Measurements from ENCODE around the gene CARD19.
A peak's percentile ranks its signal among the peaks of the same experiment; 100 is the strongest.
"Not testable (repeated sequence)": the region's sequence is repeated elsewhere in the genome, so short reads cannot be mapped to it uniquely, and the experiment has no call there.

The CARD19 gene

DNA sequence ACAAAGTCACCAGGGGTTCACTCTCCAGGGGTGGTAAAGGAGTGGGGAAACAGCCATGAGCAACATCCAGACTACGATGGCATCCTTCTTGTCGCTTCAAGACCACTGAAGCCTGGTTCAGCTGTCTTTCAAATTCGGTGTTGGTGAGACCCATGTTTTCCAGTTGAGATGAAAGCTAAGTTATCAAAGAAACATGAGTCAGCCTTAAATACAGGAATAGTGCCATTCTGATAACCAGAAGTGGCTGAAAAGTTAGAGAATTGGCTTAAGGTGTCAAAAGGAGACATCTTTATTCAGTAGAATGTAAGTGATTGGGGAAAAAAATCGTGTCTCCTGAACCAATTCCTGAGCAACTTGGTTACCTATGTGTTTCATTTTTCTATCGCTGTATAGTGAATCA is 7.0 kb upstream of the CARD19 start:
- DNase-seq = no peak

DNA sequence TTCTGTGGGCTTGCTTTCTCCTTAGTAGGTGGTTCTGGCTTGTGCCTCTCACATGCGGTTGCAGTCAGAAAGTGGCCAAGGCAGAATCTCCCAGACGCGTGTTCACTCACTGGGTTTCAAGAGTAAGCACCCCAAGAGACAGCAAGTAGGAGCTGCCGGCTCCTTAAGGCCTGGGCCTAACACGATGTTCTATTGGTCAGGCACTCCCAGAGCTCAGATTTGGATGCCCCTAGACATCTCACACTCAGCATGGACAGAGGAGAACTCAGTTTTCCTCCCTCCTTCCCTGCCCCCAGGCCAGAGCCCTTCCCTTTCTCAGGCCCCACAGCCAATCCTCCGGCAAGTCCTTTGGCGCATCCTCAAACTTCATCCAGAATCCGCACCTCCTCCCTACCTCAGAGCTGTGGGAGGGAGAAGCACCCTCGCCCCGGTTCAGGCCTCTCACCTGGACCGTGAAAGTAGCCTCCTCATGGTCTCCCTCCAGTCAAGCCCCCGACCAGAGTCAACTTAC is 6.5 kb upstream of the CARD19 start:
- DNase-seq = no peak

DNA sequence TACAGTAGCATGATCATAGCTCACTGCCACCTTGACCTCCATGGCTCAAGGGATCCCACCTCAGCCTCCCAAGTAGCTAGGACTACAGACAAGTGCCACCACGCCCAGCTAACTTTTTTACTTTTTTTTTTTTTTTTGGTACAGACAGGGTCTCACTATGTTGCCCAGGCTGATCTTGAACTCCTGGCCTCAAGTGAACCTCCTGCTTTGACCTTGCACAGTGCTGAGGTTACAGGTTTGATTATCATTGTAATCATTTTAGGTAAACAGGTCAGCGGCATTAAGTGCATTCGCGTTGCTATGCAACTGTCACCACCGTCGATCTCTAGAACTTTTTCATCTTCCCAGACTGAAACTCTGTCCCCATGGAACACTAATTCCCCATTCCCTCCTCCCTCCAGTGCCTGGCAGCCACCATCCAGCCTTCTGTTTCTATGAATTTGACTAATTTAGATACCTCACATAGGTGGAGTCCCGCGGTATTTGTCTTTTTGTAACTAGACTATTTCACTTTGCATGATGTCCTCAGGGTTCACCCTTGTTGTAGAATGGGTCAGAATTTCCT is 5.8 kb upstream of the CARD19 start:
- no peak for DNase-seq

DNA sequence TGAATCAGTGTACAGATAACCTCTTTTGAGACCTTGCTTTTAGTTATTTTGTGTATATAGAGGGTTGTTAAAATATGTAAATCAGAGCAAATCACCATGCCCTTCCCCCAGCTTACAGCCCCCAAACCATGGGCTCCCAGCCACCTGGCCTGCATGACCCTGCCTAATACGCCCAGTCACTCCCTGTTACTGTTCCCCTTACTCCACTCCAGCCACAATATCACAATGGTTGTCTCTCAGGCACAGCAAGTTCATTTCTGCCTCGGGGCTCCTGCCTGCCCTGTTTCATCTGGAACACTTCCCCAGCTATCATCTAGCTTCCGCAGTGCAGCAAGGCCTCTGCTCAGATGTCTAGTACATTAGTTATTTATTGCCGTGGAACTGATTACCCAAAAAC is 5.0 kb upstream of the CARD19 start:
- DNase-seq = no peak

DNA sequence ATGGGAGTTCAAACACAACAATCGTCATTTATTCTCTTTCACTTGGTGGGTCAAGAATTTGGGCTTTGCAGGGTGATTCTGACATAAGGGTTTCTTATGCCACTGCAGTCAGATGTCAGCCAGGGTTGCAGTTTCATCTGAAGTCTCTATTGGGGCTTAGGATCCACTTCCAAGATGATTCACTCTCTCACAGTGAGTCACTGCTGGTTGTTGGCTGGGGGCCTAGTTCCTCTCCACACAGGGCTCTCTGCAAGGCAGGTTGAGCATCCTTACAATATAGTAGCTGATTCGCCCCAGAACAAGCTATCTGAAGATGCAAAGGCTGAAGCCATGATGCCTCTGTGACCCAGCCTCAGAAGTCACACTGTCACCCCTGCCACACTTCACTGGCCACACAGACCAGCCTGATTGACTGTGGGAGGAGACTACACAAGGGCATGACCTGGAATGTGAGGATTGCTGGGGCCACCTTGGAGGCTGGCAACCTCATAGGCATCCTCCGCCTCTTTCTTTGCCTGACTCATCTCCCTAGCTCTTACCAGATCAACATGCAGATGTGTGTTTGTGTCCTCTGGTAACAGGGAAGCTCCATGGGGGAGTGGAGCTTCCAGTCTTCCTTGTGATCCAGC is 4.5 kb upstream of the CARD19 start:
- DNase-seq = no peak

DNA sequence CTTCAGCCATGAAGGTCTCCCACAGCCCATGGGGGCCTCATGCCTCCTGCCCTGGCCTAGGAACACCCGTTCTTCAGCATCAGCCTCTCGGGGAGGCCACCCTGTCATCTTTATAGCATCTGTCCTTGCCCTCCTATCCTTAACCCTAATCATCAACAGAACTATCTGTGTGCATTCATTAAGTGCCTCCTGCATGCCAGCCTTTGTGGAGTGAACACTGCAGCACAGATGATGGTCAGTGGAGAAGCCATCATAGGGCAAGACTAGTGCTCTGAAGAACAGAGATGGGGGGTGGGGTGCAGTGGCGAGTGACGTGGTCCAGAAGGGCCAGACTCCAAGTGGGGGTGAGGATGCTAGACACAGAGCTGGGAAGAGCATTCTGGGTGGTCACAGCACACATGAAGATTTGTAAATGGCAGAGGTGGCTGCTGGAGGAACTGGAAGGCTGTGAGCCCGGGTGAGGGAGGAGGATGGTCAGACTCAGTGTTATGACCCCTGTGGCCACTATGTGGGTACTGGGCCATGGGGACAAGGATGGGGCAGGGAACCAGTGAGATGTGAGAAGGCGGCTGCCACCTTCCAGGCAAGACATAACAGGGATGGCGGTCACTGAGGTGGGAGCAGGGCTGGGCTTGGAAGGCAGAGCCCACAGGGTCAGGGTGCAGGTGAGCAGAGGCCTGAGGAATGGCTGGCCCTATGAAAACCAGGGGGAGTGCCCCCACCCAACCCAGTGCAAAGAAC is 3.6 kb upstream of the CARD19 start:
- DNase-seq = no peak

DNA sequence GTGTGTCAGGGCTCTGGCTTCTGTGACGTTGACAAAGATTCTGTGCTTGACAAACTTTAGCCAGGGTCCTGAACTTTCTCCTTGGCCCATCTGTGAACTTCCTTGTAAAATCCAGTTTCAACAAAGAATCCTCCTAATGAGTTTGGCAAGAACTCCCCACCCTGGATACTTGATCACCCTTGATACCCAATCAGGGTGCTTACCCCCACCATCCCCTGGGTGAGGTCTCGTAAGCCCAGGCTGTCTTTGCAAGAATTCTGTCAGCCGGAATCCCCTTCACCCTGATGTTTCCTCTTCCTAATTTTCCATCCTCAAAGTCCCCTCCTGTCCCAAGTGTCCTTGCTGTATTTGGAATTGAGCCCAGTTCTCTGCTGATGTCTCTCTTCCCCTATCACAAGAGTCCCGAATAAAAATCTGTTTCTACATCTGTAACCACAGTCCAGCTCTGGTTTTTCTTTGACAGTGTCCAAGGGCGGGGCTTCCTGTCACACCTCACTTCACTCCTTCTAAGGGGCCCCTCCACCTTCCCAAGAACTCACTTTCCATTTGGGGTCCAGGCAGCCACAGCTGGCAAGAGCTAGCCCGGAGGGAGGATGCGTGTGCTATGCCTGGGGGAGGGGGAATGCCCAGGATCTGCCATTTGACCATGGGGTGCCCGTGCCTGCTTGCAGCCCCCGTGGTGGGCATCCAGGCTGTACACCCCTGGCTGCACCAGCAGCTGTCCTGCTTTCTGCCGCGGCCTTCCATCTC is 2.7 kb upstream of the CARD19 start:
- DNase-seq = no peak

DNA sequence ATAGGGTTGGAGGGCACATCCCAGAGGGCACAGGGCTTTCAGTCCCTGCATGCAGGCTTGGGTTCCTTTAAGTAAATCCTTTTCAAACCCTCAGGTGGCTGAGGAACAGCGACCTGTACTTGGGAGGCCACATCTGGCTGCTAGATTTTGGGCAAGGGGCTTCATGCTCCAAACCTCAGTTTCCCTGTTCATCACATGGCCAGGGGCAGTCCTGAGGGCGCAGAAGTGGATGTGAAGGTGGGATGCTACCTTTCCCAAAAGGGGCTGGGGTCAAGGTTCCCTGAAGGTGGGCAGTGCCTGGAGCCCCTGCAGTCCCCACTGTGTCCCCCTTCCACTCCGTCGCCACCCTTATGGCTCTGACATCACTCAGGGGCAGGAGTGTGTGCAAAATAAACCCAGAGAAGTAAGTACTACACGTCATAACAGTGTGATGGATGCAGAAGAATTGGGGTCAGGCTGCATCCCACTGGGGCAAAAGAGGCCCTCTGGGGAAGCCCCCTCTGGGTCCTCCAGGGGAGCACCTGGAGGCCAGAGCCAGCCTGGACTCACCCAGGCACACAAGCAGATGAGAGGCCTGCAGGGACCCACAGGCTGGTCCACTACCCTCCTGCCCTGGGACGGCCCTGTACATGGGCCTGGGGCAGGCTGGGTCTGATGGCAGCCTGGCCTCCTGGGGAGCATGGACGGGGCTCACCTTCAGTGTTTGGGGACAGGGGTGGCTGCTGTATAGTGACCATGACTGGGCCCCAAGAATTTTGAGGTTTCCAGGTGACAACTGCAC is 1.9 kb upstream of the CARD19 start:
- no peak for DNase-seq

DNA sequence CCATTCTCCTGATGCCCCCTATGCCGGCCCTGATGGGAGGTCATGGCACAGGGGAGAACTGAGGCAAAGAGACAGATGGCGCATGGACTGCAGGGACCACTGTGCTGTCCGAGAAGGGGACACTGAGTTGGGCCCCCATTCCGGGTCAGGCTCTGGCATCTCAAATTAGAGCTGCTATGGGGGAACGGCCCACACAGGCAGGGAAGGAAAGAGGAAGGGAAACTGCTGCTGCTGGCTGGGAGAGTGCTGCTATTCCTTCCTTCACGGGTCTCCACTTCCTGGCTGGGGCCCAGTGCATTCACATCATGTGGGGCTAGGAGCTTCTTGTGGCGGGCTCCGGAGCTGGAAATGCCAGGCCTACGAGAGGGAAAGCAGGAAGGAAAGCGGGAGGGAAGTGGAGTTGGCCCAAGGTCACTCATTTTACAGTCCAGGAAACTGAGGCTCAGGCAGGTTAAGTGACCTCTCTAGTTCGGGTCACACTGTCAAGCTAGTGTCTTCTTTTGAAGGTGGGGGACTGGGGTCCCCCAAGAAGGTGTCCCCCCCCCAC is 1.3 kb upstream of the CARD19 start:
- no peak for DNase-seq

DNA sequence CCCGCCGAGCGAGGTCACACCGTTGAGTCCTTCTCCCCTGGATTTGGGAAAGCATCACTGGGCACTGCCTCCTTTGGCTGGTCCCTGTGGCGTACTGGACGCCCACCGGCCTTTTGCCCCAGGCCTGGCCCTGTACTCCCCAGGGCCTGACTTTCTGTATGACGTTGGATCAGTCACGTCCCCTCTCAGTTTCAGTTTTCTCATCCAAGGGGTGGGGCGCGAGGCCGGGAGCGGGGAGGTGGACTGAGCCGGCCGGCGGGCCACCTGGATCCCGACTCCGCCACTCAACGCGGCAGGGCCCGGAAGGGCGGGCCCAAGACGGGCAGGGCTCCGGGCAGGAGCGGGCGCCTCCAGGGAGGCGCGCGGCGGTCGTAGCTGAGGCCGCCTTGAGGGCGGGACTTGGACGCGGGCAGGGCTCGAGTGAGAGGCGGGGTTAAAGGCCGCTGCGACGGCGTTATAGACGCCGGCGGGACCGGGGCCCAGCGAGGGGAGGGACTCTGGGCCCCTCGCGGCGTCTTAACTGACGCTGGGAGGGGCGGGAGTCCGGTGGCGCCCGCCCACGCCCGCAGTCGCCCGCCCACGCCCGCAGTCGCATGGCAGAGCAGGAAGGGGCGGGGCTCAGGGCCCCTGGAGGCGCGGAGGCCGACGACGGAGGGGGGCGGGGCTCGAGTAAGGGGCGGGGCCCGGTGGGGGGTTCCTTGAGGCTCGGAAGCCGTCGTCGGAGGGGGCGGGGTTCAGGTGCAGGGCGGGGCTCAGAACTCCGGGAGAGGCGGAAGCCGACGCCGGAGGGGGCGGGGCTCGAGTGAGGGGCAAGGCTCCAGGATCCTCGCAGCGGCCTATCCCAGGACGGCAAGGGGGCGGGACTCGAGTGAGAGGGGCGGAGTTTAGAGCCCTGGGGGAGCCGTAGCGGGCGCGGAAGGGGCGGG is 549 bp upstream of the CARD19 start:
- peak; percentile 100 for DNase-seq

DNA sequence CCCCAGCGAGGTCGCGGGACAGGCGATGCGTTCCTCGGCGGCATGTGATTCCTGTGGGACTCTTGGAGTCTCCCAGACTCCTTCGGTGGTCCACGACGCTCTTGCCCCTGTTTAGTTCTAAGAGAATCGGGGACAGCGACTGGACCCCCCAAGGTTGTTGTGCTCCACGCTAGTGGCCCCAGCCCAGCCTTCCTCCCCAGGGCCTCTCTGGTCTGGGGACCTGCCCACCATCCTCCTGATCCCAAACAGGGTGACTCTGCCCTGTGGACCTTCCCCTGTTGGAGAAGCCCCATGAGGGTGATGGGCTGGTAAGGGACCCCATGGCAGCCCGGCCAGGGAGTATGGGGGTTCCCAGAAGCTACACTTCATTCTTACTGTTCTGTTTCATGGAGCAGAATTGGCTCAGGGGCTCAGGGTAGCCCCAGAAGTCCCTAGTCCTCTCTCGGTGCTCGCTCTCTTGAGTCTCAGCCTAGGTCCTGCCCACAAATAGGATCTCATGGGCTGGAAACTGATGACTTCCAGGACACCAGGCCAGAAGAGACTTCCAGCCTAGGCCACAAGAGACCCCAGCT is 880 bp downstream of the CARD19 start:
- no peak for DNase-seq

DNA sequence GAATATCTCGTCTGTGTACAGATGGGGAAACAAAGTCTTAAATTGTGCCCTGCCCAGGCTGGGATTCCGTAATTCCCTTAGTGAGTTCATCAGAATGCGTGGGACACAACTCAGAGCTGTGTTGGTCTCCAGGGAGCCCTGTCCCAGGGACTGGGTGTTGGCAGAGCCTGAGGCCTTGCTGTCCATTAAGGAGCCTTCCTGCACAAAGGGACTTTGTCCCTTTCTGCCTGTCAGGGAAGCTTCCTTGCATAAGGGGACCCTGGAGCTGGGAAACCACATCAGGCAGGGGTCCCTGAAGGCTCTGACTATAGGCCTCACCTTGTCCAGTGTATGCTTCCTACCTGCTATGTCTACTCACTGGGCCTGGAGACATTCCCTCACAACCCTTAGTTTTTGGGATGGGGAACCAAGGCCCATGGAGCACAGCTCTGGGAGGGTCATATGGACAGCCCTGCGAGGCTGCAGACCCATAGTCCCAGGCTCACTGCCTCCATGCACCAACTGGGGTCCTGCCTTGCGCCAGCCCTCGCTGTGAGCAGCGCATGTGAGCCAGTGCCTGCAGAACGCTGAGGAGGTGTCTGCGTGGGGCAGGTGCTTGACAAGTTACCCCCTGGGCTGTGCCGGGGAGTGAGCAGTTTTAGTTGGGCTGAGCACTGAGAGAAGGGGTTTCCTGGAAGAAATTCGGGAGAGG is 1.6 kb downstream of the CARD19 start:
- no peak for DNase-seq

DNA sequence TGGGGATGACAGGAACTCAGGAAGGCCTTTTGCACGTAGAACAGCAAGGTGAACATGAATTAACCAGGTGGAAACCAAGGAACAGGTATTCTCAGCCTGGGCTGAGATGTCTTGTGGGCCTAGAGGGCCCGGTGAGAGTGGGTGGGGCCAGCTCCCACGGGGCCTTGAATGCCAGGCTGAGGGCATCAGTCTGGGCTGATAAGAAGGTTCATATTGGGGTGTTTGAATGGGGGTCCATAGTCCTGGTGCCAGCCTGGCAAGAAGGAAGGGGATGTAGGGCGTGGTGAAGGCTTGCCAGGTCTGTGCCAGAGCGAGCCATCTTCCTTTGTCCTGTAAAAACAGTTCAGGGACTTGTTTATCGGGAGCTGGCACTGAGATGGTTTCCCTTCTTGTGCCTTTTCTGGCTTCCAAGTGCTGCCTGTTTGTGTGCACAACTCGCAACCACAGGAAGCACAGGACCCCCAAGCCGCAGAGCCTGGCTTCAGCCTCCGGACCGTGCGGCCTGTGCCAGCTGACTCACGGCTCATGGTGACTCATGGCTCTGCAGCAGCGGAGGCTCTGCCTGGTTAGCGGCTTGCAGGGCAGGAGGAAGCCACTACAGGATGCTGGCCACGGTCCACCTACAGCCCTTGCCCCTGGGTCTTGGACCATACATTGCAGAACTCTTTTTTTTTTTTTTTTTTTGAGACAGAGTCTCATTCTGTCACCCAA is 2.4 kb downstream of the CARD19 start:
- no peak for DNase-seq

DNA sequence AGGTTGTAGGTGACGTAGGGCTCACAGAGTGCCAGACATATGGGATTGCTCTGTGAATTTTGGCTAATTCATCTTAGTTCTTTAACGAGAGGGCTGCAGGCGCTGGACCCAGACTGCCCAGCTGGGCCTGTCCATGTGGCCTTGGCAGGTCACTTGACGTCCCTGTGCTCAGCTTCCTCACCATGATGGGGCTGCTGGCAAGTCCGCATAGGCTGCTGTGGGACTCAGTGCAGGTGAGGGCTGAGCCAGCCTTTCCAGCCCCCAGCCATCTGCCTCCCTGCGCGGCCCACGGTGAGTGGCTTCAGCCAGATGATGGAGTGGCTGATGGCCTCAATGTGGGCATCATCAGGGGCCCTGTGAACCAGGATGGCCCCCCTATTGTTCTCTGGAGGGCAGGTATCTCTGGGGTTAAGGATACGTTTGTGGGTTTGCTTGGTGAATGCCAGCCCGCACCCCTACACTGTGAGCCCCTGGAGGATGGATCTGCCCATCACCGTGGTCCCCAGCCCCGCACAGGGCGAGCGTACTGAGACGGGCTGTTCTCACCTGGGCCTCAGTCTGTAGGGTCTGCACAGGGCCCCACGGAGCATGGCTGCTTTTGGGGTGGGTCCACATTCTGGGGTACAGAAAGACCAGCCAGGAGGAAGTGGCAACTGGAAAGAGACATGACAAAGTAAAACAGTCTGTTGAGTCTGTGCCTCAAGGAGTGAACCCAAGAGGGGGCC is 3.7 kb downstream of the CARD19 start:
- DNase-seq = no peak

DNA sequence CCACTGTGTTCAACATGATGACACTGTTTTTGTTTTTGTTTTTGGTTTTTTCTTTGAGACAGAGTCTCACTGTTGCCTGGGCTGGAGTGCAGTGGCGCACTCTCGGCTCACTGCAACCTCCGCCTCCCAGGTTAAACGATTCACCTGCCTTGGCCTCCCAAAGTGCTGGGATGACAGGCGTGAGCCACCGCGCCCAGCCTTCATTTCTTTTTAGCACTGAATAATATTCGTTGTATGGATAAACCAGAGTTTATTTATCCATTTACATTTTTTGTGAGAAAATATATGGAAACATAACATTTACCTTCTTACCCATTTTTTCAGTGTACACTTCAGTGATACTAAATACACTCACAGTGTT is 4.2 kb downstream of the CARD19 start:
- DNase-seq = no peak

DNA sequence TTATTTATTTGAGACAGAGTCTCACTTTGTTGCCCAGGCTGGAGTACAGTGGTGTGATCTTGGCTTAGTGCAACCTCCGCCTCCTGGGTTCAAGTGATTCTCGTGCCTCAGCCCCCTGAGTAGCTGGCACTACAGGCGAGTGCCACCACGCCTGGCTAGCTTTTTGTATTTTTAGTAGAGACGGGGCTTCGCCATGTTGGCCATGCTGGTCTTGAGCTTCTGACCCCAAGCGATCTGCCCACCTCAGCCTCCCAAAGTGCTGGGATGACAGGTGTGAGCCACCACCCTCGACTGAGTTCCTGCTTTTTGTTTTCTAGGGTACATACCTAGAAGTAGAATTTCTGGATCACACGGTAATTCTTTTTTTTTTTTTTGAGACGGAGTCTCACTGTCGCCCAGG is 5.1 kb downstream of the CARD19 start:
- DNase-seq = not testable (repeated sequence)

DNA sequence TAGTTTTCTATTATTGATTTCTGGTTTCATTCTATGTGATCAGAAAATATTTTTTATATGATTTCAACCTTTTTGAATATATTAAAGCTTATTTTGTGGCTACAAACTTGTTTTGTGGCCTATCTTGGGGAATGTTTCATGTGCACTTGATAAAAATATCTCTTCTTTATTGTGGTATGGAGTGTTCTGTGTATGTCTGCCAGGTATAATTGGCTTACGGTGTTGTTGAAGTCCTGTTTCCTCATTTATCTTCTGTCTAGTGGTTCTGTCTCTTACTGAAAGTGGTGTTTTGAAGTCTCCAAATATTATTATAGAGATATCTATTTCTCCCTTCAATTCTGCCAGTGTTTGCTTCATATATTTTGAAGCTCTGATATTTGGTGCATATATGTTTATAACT is 9.6 kb downstream of the CARD19 start:
- no peak for DNase-seq

DNA sequence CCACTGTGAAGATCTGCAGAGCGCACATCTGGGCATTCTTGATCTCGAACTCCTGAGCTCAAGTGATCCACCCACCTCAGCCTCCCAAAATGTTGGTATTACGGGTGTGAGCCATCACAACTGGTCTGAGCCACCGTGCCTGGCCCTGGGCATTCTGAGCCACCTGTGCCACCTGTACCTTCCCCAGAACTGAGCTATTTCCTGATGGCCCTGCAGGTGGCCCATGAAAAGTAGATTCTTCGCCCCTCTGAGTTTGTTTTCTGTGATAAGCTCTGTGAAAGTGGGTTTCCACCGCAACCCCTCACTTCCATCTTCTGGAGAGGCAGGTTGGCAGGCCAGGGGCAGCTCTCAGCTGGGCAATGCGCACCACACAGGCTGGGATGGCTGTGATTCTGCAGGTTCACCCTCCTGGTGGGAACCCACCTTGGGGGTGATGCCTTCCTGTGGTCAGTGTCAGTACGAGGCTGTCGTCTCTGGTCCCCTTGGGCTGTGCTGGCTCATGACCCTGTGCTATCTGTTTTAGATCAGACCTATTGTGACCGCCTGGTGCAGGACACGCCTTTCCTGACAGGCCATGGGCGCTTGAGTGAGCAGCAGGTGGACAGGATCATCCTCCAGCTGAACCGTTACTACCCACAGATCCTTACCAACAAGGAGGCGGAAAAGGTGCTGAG is 11.3 kb downstream of the CARD19 start:
- no peak for DNase-seq

DNA sequence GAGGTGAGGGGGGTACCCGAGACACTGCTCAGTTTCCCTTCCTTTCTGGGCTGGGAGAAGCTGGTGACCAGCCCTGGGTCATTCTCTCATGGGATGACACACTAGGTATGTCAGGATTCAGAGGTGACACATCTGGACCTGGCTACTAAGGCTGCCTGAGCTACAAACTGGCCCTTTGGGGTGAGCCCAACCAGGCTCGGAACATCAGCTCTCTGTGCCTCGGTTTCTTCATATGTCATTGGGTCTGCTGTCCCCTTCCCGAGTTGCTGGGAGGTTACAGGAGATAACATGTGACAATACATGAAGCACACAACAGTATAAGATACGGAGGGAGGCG is 11.8 kb downstream of the CARD19 start:
- DNase-seq = no peak
